Astrocyte of the hippocampus (primary cell): Measurements from ENCODE around the gene PNKD.
"Not testable (repeated sequence)": the region's sequence is repeated elsewhere in the genome, so short reads cannot be mapped to it uniquely, and the experiment has no call there.

Experiments
- DNase-seq: peaks from one replicate; pipeline ENCODE4 v3.0.0; 2011; ENCODE audit warnings: low read depth, low spot score

Gene PNKD

DNA sequence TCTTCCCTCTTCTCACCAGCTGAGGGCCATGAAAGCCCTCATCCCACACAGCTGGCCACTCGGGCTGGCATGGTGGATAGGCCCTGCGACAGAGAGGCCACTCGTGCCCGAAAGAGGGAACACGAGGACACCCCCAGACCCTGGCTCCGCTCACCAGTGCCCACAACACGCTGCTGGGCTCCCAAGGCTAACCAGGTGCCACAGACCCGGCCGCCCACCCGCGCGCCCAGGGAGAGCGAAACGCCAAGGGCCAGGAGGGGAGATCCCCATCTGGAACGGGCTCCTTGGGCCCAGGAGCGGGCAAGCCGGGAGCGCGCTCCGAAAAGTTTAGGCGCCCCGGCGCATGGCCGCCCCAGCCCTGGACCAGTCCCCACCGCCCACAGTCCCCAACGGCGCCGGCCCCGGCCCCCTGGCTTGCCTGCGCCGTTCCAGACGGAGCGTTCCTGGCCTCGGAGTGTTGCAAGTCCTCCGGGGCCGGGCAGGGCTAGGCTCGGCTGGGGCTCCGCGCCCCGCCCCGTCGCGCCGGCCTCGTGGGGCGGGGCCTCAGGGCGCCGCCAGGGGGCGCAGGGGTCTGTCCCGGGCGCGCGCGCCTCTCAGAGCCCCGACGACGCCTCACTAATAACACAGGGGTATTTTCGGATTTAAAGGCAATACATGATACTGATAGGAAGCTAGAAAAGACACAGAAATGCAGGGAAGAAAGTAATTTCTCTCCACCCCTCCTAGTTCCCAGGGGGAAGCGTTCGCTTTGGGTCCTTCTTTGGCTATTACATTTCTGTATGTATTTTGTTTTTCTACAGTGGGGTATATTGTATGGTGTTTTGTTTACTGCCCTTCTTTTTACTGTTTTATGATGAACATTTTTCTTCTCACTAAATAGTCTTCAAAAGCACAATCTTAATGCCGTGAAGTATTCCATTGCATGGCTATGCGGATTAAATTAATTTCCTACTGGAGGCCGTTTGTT lies 22.0 kb downstream of the PNKD start, which contains the start of gene TMBIM1:
Gene TMBIM1 (minus strand): TSS at position 456 of the 967 bp plus-strand sequence. CDS start 10,362 bp downstream, outside the sequence.
- peak; percentile 89 for DNase-seq

DNA sequence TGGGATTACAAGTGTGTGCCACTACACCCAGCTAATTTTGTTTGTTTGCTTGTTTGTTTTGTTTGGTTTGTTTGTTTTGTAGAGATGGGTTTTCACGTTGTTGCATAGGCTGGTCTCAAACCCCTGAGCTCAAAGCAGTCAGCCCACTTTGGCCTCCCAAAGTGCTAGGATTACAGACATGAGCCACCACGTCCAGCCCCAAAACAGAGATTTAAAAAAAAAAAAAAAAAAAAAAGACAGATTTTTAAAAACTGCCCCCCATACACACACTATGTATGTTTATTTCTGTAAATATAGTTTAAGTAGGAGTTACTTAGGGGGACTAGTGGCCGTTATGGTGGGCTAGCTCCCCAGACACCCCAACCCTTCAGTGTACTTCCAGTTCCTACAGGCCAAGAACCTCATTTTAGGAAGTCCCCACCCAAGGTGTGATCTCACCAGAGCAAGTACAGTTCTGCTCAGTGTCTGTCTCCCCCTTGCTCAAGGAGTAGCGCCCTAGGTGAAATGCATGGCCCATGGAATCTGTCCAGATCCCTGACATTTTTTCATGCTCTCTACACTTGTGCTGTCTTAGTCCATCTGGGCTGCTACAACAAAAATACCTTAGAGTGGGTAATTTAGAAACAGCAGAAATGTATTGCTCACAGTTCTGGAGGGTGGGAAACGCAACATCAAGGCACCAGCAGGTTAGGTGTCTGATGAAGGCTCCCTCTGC lies 23.6 kb downstream of the PNKD start:
- no peak for DNase-seq

DNA sequence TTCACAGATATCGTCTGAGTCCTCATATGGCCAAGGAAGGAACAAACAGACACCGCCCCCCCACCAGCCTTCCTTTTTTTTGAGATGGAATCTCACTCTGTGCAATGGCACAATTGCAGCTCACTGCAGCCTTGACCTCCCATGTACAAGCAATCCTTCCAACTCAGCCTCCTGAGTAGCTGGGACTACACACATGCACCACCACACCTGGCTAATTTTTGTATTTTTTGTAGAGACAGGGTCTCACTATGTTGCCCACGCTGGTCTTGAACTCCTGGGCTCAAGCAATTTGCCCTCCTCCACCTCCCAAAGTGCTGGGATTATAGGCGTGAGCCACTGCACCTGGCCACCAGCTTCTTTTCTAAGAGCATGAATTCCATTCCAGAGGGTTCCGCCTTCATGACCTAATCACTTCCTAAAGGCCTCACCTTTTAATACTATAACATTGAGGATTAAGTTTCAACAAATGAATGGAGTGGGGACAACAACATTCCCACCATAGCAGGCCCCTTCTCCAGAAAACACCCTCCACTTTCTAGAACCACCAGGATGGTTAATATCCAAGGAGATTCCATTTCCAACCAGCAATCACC lies 24.2 kb downstream of the PNKD start:
- DNase-seq, result no peak

DNA sequence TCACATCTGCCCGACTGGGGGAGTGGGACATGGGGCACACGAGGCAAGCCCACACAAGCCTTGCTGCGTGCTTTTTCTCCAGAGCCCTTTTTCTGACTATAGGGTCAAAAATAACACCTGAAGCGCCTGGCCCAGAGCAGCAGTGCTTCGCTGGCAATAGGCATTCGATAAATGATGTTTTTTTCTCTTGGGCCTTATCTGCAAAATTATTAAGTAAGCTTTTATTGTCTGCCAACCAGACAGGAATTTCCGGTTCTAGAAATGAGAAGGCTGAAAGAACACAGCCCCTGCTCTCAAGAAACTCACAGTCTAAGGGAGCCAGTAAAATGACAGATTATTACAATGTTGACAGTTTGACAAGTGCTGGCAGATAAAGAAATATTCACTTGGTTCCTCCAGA lies 24.7 kb downstream of the PNKD start:
- DNase-seq, result no peak

DNA sequence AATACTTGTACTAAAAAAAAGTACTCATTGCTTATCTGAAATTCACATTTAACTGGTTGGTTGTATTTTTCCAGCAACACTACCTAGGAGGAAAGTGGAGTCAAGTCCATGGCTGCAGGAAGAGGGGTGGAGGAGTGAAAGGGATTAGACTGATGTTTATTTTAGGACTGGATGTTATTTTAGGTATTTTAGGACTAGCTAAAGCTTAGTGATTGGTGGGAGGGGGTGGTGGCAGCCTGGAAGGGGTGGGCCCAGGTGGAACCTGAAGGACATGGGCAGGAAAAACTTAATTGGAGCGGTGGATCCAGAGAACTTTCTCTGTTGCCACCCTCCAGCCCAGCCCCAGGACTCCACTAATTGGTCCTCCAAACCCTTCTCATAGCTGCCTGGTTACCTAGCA lies 25.9 kb downstream of the PNKD start:
- DNase-seq, result no peak

DNA sequence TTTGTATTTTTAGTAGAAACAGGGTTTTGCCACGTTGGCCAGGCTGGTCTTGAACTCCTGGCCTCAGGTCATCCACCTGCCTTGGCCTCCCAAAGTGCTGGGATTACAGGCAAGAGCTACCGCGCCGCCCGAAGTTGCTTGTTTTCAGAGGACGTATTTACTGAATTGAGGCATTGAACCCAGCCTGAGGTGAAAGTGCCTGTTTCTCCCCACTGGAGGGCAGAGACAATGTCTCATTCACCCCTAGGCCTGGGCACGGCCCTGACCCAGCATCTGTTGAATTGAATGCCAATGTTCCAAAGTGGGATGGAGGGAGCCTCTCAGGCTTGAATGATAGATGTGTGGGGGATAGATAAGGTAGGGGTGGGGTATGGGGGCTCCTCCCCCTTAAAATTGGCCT lies 26.5 kb downstream of the PNKD start:
- DNase-seq, result no peak

DNA sequence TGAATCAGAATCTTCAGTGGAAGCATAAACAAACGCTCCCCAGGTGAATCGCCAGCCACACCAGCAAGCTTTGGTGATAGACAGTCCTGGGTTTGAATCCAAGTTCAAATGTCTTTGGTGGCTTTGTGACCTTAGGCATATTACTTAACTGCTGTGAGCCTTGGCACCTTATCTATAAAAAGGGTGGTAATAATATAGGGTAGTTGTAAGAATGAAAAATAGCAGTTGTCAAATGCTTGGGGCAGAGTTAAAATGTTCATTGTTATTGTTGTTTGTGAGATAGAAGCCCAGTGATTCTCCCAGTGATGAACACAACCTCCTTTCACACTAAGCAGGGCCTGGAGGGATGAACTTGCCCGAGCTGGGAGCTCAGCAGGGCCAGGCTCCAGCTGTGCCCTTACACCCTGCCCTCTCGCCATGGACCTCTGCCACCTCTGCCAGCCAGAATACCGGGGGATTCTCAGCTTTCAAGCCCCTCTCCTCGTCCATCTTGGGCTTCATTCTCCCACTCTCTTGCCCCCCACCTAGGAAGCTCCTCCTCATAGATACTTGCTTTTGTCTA lies 28.1 kb downstream of the PNKD start:
- DNase-seq, result no peak

DNA sequence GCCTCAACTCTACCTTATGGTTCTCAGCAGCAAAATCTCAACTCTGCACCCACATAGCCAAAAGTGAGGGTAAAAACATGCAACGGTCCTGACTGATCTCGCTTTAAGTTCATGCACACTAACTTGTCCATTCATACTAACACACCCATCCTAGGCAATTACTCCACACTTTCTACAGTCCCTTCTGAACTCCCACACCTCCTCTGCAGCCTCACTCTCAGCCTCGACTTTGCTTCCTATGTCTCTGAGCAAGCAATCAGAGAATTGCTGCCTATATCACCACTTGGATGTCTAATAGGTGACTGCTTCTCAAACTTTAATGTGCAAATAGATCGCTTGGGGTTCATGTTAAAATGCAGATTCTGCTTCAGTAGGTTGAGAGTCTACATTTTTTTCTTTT lies 29.8 kb downstream of the PNKD start:
- DNase-seq, result no peak

DNA sequence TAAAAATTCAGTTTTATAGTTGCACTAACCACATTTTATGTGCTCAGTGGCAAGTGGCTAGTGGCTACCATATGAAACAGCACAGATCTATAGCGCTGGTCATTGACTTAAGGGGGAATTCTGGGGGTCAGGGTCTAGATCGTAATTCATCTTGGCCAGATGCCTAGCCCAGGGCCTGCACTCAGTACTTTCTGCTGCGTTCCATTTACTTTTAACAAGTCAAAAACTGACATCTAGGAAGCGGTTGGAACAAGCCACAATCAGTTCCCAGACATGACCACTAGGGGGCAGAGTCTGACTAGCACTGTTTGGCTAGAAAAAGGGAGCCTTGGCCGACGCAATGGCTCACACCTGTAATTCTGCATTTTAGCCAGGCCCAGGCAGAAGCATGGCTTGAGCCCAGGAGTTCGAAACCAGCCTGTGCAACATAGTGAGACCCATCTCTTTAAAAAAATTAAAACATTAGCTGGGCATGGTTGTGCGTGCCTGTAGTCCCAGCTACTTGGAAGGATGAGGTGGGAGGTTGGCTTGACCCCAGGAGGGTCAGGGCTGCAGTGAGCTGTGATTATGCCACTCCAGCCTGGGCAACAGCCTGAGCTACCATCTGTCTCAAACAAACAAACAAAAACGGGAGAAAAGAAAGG lies 31.0 kb downstream of the PNKD start:
- peak; percentile 90 for DNase-seq

DNA sequence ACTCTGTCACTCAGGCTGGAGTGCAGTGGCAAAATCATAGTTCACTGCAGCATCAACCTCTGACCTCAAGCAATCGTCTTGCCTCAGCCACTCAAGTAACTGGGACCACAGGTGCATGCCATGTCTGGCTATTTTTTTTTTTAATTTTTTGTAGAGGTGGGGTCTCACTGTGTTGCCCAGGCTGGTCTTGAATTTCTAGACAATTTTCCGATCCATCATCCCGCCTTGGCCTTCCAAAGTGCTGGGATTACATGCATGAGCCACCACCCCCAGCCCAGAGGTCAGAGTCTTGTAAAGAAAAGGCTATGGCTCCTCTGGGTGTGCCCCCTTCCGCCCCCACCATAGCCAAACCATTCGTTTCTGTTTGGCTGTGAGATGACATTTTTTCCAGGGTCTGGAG lies 35.1 kb downstream of the PNKD start:
- DNase-seq, result no peak

DNA sequence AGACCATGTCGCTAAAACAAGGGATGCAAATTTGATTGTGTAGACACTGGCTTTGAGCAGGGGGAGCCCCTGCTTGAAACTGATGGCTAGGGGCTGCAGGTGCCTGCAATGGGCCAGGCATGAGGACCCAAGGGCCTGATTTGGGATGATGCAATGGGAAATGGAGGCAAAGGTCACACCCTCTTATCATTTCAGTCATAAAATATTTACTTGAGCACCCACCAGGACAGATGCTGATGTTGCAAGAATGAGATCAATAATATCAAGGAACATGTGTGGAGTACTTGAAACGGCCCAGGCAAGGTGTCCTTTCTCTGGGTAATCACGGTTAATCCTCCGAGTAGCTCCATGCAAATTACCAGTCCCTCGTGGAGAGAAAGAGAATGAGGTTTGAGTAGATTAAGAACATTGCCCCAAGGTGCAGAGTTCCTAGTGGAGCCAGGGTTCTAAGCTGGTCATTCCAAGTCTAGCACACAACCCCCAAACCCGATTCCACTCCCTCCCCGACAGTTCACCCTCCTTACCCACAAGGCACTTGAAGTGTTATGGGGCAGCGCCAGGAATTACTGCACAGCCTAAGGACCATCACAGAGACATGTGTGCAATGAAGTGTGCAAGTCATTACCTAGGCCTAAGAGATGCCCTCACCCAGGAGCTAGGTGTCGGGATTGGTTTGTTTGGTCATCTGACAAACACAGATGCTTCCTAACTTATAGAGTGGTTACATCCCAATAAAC lies 36.0 kb downstream of the PNKD start:
- no peak for DNase-seq

DNA sequence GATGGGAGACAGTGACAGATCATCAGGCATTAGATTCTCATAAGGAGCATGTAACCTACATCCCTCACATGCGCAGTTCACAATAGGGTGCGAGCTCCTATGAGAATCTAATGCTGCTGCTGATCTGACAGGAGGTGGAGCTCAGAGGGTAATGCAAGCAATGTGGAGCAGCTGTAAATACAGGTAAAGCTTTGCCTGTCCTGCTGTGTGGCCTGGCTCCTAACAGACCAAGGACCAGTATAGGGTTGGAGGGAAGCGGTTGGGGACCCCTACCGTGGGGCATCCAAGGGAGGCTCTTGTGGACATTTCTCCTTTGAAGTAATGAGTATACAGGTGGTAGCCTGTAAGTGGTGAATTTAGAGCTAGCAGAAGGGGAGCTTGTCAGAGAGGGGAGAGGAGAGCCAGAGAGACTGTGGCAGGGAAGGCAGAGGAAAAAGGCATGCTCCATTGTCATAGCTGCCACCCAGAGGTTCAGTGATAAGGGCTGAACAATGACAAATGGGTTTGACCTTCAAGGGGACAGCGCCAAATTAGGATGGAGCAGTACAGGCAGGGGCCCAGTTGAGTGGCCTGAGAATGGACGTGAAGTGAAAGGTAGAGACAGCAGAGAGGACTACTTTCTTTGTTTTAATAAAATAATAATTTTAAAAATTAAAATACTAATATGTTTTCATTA lies 37.2 kb downstream of the PNKD start:
- no peak for DNase-seq

DNA sequence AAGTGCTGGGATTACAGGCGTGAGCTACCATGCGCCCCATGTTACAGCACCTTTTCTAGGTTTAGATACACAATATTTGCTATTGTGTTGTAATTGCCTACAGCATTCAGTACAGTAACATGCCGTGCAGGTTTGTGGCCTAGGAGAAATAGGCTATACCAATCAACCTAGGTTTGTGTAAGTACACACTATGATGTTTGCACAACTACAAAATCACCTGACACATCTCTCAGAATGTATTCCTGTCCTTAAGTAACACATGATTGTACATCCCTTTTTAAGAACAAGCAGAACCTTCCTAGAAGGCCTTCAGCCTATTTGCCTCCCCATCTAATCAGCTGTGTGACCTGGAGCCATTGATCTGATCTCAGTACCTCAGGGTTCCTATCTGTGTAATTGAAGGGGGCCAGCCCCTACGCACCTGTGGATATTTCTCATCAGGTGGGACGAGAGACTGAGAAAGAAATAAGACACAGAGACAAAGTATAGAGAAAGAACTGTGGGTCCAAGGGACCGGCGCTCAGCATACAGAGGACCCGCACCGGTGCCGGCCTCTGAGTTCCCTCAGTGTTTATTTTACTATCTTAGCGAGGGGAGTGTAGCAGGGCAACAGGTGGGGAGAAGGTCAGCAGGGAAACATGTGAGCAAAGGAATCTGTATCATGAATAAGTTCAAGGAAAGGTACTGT lies 40.7 kb downstream of the PNKD start:
- no peak for DNase-seq

DNA sequence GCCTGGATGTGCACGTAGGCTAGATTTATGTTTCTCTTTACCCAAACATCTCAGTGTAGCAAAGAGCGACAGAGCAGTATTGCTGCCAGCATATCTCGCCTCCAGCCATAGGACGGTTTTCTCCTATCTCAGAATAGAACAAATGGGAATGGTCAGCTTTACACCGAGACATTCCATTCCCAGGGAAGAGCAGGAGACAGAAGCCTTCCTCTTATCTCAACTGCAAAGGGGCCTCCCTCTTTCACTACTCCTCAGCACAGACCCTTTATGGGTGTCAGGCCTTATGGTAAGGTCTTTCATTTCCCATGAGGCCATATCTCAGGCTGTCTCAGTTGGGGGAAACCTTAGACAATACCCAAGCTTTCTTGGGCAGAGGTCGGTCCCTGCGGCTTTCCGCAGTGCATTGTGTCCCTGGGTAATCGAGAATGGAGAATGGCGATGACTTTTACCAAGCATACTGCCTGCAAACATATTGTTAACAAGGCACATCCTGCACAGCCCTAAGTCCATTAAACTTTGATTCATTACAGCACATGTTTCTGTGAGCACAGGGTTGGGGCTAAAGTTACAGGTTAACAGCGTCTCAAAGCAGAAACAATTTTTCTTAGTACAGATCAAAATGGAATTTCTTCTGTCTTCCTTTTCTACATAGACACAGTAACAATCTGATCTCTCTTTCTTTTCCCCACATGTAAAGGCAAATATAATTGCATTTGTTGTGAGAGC lies 41.4 kb downstream of the PNKD start:
- not testable (repeated sequence) for DNase-seq

DNA sequence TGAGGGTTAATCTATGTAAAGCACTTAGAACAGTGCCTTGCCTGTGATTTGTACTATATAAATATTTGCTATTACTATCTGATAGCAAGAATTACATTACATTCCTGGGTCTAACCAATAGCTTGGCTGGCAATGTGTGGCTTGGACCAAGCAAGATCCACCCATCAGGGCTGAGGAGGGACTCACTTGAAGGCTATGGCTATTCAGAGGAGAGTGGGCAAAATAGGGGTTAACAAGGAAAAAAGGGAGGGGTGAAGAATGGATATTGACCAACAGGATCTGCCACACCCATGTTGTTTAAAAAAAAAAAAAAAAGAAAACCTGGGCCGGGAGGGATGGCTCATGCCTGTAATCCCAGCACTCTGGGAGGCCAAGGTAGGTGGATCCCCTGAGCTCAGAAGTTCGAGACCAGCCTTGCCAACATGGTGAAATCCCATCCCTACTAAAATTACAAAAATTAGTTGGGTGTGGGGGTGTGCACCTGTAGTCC lies 42.0 kb downstream of the PNKD start:
- DNase-seq, result no peak

DNA sequence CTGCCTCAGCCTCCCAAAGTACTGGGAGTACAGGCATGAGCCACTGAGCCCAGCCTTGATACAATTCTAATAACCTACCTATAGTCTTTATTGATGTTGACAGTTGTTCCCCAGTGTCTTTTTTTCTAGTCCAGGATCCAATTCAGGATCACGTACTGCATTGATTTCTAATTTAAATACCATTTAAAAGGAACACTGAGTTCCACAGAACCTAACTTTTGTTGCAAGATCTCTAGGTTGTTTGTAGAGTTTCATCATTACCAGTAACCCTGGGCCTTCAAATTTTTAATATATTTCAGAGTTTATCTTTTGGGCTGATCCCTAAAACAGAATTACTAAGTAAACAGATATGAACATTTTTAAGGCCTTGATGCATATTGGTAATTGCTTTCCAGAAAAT lies 43.0 kb downstream of the PNKD start:
- DNase-seq, result no peak

DNA sequence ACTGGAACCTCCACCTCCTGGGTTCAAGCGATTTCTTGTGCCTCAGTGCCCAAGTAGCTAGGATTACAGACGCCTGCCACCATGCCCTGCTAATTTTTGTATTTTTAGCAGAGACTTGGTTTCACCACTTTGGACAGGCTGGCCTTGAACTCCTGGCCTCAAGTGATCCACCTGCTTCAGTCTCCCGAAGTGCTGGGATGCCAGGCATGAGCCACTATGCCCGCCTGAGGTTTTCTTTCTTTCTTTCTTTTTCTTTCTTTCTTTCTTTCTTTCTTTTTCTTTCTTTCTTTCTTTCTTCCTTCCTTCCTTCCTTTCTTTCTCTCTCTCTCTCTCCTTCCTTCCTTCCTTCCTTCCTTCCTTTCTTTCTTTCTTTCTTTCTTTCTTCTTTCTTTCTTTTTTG lies 44.4 kb downstream of the PNKD start:
- not testable (repeated sequence) for DNase-seq

DNA sequence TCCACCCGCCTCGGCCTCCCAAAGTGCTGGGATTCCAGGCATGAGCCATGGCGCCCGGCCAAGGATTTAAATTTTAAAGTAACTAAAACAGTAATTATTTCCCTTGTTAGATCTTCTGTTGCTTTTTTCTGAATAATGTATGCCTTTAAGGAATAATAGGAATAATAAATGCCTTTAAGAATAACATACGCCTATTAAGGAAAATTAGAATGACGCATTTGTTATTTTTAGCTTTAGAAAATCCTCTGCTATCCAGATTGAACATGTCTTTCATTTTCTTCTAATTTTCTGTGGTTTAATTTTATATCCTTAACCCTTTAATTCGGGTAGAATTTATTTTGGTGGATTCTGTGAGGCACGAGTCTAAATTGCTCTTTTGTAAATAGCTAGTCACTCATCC lies 45.1 kb downstream of the PNKD start:
- no peak for DNase-seq

DNA sequence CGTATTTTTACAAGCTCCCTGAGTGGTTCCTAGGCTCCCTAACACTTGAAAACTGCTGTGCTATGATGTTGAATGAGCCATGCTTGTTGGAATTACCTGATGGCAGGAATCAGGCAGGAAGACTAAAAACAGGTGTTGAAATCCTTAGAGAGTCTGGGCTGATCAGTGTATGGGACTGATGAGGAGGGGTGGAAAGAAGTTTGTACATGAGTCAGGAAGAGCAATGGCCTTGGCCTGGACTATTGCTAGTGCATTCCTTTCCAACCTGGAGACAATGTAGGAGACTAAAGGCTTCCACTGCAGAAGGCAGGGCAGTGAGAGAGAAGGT lies 46.9 kb downstream of the PNKD start:
- DNase-seq, result no peak
